CD4-positive, alpha-beta T cell treated with Interleukin-12 subunit alpha and Interleukin-12 subunit beta, for 1 hour (primary cell): ENCODE data around the gene LRCH1.
"Not testable (repeated sequence)": the region's sequence is repeated elsewhere in the genome, so short reads cannot be mapped to it uniquely, and the experiment has no call there.

Source experiments
- DNase-seq: peaks from one replicate; pipeline ENCODE4 v3.0.0-alpha.2; 2020

The LRCH1 gene

DNA sequence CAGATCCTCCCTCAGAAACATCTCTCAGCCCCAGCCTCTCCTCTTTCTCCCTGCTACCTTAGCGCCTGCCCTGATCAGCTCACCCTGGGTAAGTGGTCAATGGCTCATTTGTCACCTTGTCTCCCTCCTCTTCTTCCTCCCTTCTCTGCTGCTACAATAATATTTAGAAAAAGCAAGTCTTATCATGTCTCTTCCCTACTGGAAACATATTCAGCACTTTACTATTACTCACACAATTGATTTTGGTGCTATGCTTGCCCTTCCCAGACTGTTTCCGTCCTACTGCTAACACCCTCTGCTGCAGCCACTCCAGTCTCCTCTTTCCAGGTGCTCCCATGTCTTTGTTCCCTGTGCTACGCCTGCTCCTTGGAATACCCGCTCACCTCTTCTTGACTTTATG lies 208.2 kb downstream of the LRCH1 start:
- DNase-seq: no peak

DNA sequence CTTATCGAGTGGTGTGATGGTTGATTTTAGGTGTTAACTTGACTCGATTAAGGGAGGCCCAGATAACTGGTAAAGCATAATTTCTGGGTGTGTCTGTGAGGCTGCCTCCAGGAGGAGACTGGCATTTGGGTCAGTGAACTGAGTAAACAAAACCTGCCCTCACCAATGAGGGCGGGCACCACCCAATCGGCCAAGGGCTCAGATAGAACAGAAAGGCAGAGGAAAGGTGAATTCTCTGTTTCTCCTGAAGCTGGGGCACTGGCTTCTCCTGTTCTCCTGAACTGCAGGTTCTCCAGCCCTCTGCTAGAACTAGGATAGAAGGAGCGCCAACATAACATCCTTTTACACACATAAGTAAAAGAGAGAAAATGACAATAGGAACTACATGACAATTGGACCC lies 208.9 kb downstream of the LRCH1 start:
- DNase-seq: no peak

DNA sequence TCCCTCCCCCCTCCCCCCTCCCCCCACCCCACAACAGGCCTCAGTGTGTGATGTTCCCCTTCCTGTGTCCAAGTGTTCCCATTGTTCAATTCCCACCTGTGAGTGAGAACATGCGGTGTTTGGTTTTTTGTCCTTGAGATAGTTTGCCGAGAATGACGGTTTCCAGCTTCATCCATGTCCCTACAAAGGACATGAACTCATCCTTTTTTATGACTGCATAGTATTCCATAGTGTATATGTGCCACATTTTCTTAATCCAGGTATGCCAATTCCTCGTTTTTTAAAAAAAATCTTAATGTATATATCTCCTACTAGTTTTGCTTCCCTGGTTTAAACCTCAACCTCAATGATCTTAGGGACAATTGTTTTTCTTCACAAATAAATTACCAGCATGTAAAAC lies 217.0 kb downstream of the LRCH1 start:
- DNase-seq: not testable (repeated sequence)

DNA sequence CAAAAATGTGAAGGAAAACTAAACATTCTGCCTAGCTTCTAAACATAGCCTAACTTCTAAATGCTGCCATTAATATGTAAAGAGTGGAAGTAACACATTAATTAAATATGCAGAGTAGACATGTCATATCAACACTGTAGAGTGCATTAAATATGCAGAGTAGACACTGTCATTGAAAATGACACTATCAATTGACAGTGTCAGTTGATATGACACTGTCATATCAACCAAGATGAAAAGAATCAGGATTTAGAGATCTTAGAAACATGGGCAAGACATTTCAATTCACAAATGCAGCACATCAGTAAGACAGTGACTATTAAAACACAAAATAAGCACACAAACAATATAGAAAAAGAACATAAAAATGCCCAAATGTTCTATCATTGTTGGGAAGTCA lies 218.7 kb downstream of the LRCH1 start:
- no peak for DNase-seq

DNA sequence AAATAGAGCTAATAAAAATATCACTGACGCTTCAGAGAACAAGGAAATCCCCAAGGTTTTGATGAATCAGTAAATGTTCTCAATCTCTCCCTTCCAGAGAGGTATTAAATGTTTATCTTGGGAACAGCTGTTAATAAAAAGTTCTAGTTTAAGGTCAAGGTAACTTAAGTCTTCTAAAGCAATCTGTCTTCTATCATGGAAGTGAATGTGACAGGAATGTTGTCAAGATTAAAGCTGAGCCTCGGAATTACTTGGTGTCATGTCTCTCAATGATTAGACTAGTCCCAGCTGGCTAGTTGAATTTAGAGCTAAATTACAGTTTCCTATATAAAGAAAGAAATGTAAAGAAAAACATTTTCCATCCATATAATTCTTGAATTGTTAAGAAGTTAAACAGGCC lies 220.6 kb downstream of the LRCH1 start:
- DNase-seq: no peak

DNA sequence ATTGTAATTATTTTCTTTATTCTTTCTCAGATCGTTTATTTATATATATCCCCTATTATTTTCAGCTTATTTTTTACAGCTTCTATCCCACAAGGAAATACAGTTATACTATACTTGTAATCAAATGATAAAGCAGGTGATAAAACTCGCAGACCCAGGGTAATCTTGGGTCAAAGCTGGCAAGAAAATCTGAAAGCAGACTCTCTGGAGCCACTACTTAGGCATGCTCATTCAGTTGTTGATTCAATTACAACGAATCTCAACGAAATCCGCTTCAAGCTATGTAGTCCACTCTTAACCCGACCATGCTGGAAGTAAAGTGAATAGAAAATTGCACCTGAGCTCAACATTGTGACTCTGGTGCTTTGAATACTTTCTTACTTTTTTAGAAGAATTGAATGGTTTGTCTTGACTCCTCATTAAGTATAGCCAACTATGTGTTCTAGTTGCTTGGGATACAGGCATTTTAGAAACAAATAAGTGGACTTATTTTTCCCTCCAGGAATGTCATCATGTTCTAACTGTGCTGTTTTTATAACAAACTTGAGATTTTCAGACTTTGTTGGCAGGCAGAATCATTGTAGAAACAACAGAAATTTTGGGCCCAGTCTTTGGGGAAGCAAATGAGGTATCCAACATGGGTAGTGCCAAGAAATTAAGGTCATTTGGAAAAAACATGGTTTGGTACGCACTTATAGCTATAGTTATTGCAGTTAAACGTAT lies 222.6 kb downstream of the LRCH1 start:
- DNase-seq: no peak

DNA sequence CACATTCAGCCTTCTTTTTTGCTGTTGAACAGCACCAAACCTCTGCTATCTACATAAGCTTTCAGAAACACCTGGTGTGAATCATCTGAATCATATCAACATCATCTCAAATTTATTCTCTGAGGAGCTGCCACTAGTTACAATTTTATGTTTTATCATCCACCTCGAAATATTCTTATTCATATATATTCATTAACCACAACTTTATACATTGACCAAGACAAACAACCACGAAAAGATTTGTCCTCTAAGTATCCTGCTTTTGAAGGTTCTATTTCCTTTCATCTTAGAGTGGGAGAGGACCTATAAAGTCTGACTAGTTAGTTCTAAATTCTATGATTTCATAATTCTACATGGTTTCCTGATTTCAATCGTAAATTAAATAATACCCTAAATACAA lies 225.1 kb downstream of the LRCH1 start:
- no peak for DNase-seq

DNA sequence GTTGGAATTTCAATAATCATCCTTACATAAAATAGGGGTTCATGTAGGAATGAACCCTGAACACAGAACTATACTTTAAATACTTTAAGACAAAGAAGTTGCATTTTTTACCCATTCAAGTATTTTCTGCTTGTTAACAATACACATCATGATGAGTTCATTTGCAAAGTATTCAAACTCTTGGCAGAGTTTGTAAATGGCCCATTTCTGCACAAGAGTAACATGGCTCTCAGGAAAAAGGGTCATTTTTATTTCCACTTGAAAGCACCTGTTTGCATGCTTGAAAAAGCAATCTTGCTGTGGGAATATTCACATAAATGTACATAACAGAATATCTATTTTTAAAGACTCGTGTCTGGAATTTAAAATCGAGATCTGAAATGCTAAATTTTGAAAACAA lies 225.9 kb downstream of the LRCH1 start:
- no peak for DNase-seq

DNA sequence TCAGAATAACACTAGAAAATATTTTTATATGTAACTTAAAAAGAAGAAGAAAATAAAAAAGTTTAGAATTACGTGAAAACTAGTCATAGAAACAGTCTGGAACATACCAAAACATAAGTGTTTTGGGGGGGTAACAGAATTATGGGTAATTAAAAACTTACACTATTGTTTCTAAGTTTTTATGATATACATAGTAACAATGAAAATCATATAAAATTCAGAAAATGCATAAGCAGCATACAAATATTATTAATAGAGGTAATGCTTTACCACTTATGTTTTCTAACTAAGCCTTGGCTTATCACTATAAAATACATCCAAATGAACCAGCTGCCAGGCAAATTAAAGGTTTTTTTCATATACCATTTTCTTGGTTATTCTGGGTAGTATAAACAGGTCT lies 229.1 kb downstream of the LRCH1 start:
- no peak for DNase-seq

DNA sequence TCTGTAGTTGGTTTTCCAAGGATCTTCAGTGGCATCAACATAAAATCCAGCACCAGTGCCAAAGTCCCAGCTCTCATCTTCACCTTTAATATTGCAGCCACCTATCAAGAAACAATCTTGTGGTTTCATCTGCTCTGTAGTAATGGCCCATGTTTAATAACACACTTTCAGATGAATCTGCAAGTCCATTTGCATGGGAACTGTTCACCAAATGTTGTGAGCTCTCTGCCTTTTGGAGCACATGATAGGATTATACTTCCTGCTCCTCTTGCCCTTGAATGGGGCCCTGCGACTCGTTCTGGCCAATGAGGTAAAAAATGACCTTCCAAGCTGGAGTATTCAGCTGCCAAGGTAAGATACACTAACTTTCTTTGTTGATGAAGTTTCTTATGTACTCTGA lies 229.7 kb downstream of the LRCH1 start:
- no peak for DNase-seq

DNA sequence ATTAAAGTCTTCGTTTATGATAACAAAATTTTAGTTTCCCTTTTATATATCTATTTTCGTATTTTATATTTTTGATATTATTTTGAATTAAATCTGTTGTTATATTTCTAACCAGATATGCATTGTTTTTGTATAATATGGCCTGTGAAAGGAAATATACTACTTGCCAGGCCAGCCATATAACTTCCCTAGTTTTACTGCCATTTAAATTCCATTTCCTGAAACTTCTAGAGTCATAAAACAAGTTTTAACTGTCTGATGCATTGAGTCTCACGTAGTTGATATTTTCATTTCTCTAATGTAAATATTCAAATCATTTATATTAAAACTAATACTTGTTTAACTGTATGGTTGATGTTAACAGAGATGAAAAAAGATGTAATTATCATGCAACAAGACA lies 230.5 kb downstream of the LRCH1 start:
- no peak for DNase-seq

DNA sequence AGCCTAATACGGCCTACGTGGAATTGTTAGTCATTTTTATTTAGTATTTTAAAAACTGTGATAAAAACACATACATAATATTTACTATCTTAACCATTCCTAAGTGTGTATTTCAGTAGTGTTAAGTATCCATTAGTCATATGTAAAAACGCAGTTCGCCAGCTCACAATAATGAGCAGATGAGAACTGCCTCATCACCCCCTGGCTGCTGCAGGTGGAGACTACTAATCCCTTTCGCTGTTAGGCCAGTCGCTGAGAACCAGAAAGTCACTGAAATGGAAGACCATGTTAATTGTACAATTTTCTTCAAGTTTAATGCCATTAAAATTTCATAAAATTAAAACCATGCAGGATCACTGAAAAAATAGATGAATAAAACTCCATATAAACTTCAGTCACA lies 242.4 kb downstream of the LRCH1 start:
- DNase-seq: no peak

DNA sequence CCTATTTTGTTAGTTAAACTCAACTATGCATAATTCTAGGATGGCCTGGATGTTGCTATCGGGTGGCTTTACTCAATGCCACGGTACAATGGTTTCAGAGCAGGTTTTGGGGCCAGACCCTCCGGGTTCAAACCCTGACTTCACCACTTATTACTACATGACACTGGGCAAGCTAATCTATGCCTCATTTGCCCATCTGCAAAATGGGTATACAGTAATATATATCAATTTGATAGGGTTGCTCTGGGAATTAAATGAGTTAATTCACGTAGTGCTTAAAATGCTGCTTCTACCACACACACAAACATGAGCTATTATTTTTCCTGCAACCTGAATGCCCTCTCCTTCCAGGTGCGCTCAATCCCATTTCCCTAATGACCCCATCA lies 243.2 kb downstream of the LRCH1 start:
- no peak for DNase-seq

DNA sequence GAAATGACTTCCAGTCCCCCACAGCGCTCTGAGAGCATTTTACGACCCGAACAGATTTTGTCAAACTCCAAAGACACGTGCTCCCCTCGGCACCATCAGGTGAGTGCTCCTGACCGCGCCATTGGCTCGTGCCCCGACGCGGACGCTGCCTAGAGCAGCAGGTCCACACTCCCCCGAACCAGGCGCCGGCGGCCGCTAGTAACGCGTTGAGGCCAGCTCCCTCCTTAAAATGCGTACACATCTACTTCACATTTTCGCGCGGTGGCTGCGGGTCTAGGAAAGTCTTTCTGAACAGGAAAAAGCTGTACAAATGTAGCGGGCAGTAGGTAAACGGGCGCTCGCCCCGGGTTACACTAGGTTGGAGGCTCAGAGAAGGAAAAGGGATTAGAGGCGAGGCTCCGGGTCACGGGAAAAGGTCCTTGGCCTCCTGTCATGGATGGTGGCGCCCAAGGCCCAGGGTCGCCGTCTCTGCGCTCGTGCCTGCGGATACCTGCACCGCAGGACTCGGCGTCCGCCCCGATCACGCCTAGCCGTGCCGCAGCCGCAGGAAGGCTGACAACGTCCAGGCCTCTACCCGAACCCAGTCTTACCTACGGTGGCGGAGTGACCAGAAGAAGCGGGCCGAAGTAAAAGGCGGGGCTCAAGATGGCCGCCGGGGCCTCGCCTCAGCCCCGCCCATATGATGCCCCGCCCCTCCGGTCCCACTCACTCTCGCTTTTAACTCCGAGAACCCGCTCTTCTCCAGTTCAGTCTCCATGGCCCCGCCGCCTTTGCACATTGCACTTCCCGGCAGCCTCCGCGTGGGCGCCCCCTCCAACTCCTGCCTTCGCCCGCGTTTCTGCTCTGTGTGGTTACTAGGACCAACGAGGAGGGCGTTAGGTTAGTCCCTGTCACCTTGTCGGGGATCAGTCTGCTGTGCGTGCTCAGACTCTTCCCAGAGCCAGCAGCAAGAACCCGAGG lies 243.8 kb downstream of the LRCH1 start, which contains the start of gene ESD:
Gene ESD, minus strand, starts transcription at position 647 of the 960 bp plus-strand sequence. CDS start 5,748 bp downstream, outside the sequence.
- peak; percentile 89 for DNase-seq

DNA sequence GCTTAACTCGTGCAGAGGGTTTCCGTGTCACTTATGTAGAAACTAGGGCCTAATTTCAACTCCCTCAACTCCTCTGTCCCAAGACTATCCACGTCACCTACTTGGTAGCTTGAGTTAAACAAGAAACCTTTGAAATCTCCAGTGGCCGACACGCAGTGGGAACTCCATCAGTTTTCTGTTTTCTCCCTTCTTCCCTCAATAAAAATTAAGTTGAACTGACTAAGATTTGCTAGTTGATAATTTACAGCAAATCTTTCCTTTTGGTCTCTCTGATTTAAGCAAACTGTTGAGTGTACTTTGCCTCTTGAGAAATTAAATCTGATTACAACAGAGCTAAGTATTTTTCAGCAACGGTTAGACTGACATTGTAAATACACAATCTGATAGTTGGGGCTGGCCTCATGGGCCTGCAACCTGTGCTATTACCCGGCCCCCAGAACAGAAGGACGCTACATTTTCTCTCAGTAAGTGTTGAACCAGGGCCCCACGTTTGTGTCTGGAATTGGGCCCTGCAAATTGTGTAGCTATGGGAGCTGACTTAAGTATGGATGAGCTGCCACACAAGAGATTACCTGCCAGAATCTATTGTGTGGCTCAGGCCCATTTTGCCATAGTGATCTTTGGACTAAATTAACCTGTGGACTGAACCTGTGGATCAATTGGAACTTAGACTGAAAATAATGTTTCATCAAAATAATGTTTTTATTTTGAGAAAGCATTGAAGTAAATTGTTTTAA lies 244.7 kb downstream of the LRCH1 start:
- no peak for DNase-seq

DNA sequence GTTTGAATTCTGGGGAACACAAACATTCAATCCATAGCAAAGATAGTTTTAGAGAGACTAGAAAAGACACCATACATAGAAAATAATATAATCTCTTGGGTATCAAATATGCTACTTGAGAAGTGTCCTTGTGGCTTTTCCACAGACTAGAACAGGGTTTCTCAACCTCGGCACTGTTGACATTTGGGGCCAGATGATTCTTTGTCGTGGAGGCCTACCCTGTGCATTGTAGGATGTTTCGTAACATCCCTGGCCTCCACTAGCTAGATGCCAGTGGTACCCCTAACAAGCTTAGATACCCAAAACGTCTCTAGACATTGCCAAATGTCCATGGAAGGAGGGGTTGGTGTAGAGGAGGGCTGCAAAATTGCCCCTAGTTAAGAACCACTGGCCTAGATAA lies 246.2 kb downstream of the LRCH1 start:
- DNase-seq: no peak

DNA sequence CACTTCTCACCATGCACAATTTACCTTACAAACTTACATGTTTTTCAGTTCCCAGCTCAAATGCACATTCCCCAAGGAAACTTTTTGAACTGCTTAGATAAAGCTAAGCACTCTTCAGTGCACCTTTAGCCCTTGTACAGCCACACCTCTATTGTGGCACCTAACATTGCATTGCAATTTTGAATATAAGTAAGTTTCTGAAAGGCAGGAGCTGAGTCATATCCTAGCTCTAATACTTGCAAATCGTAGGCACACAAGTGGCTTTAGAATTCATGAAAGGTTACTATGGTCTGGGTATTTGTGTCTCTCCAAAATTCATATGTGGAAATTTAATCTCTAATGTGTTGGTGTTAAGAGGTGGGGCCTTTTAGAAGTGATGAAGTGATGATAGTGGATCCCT lies 248.9 kb downstream of the LRCH1 start:
- DNase-seq: no peak
